HG02610 (cell line): Measurements from ENCODE around the gene NR6A1.
"Not testable (repeated sequence)": the region's sequence is repeated elsewhere in the genome, so short reads cannot be mapped to it uniquely, and the experiment has no call there.

Experiments used
- ATAC-seq: cut with Tn5 transposase; IDR thresholded peaks from one replicate; pipeline ENCODE4 v1.9.1; 2021; ENCODE audit warnings: mild to moderate bottlenecking, moderate library complexity; ENCODE audit not compliant: unreplicated experiment

NR6A1 gene

GRCh38 chr9:124778575-124779367 lies 7.7 kb upstream of the NR6A1 start:
- ATAC-seq: no peak

GRCh38 chr9:124776954-124777648 lies 6.0 kb upstream of the NR6A1 start, which contains the start of gene OLFML2A:
TSS of gene OLFML2A (plus strand) at chr9:124777133. CDS start at chr9:124777271, 138 bp downstream.
- no peak for ATAC-seq

- no peak for ATAC-seq
These were observed 5.5 kb upstream of the NR6A1 start for GRCh38 chr9:124776618-124776953.

GRCh38 chr9:124774129-124774978 lies 3.2 kb upstream of the NR6A1 start:
- ATAC-seq: no peak

GRCh38 chr9:124773473-124774128 lies 2.5 kb upstream of the NR6A1 start:
- no peak for ATAC-seq

GRCh38 chr9:124772877-124773276 lies 1.8 kb upstream of the NR6A1 start:
- not testable (repeated sequence) for ATAC-seq

- no peak for ATAC-seq
These were observed 962 bp upstream of the NR6A1 start for GRCh38 chr9:124771867-124772679.

GRCh38 chr9:124770359-124771020 lies 621 bp downstream of the NR6A1 start:
- ATAC-seq: no peak

GRCh38 chr9:124769549-124770358 lies 1.4 kb downstream of the NR6A1 start:
- no peak for ATAC-seq

- ATAC-seq: no peak
These were observed 2.2 kb downstream of the NR6A1 start for GRCh38 chr9:124768750-124769548.

GRCh38 chr9:124768334-124768733 lies 2.8 kb downstream of the NR6A1 start:
- ATAC-seq: no peak

GRCh38 chr9:124767821-124768220 lies 3.3 kb downstream of the NR6A1 start:
- no peak for ATAC-seq

GRCh38 chr9:124766815-124767554 lies 4.1 kb downstream of the NR6A1 start:
- no peak for ATAC-seq

- no peak for ATAC-seq
These were observed 4.8 kb downstream of the NR6A1 start for GRCh38 chr9:124766326-124766725.

GRCh38 chr9:124765439-124765835 lies 5.7 kb downstream of the NR6A1 start:
- no peak for ATAC-seq

GRCh38 chr9:124764774-124765438 lies 6.2 kb downstream of the NR6A1 start:
- no peak for ATAC-seq

- ATAC-seq: no peak
These were observed 8.5 kb downstream of the NR6A1 start for GRCh38 chr9:124762633-124763032.
